GM23338 (cell line): Measurements from ENCODE around the gene CYB5A. TPM values are rescaled to one million over a fixed set of nuclear protein-coding genes. Genes with fewer than 3 reads are reported as not detected.

ENCODE experiments used
- ATAC-seq: fragments of 200-7000 bp; cut with Tn5 transposase; 3 replicates; pipeline ENCODE4 v1.9.1; 2020
- DNase-seq: peaks from one replicate; pipeline ENCODE4 v3.0.0-alpha.2; 2015; ENCODE audit warnings: low spot score
- H2AFZ ChIP-seq: fragments of 200-600 bp; sonication (generic); 2 replicates; pipeline ENCODE4 v1.8.0; 2016; ENCODE audit warnings: antibody characterized with exemption, mild to moderate bottlenecking, moderate library complexity
- H3F3A ChIP-seq: fragments of 200-600 bp; sonication (generic); replicated peaks from 2 replicates; pipeline ENCODE4 v1.8.0; 2017; ENCODE audit warnings: antibody characterized with exemption, mixed run types, low read depth
- H3K27ac ChIP-seq: fragments of 200-600 bp; sonication (generic); 2 replicates; pipeline ENCODE4 v1.6.1; 2016; ENCODE audit warnings: low read depth
- H3K27me3 ChIP-seq: fragments of 200-600 bp; sonication (generic); 2 replicates; pipeline ENCODE4 v1.8.0; 2016; ENCODE audit warnings: mild to moderate bottlenecking, mixed run types, moderate library complexity; ENCODE audit not compliant: insufficient read depth
- H3K36me3 ChIP-seq: fragments of 200-600 bp; sonication (generic); 2 replicates; pipeline ENCODE4 v1.8.0; 2016; ENCODE audit warnings: mild to moderate bottlenecking; ENCODE audit not compliant: insufficient read depth
- H3K4me1 ChIP-seq: fragments of 200-600 bp; sonication (generic); 2 replicates; pipeline ENCODE4 v1.8.0; 2016; ENCODE audit warnings: mild to moderate bottlenecking, moderate library complexity; ENCODE audit not compliant: insufficient read depth
- H3K4me2 ChIP-seq: fragments of 200-600 bp; sonication (generic); 2 replicates; pipeline ENCODE4 v1.7.1; 2017; ENCODE audit warnings: mixed run types
- H3K4me3 ChIP-seq: fragments of 200-600 bp; sonication (generic); 2 replicates; pipeline ENCODE4 v1.6.1; 2016; ENCODE audit warnings: mixed run types
- H3K79me2 ChIP-seq: fragments of 200-600 bp; sonication (generic); replicated peaks from 2 replicates; pipeline ENCODE4 v1.8.0; 2017; ENCODE audit warnings: mild to moderate bottlenecking; ENCODE audit not compliant: insufficient read depth
- H3K9me2 ChIP-seq: fragments of 200-600 bp; sonication (generic); 2 replicates; pipeline ENCODE4 v1.8.0; 2017; ENCODE audit not compliant: insufficient read depth
- H4K20me1 ChIP-seq: fragments of 200-600 bp; sonication (generic); replicated peaks from 2 replicates; pipeline ENCODE4 v1.8.0; 2017; ENCODE audit warnings: mild to moderate bottlenecking; ENCODE audit not compliant: insufficient read depth
- H3K27ac Mint-ChIP-seq: 2 replicates; pipeline ENCODE4 v1.8.0; 2020; ENCODE audit warnings: inconsistent platforms, mild to moderate bottlenecking, moderate library complexity, mixed read lengths
- H3K27me3 Mint-ChIP-seq: 3 replicates; pipeline ENCODE4 v1.8.0; 2022; ENCODE audit warnings: low read depth, mild to moderate bottlenecking, moderate library complexity, mixed read lengths, inconsistent platforms; ENCODE audit not compliant: insufficient read depth, poor library complexity
- H3K36me3 Mint-ChIP-seq: 3 replicates; pipeline ENCODE4 v1.8.0; 2021; ENCODE audit warnings: low read depth, mild to moderate bottlenecking, inconsistent platforms, moderate library complexity, mixed read lengths
- H3K4me1 Mint-ChIP-seq: 3 replicates; pipeline ENCODE4 v1.8.0; 2020; ENCODE audit warnings: mild to moderate bottlenecking, inconsistent platforms, mixed read lengths
- H3K4me3 Mint-ChIP-seq: 3 replicates; pipeline ENCODE4 v1.8.0; 2021; ENCODE audit warnings: moderate library complexity, mild to moderate bottlenecking, inconsistent platforms, mixed read lengths
- H3K9me3 Mint-ChIP-seq: 3 replicates; pipeline ENCODE4 v1.8.0; 2020; ENCODE audit warnings: moderate library complexity, mild to moderate bottlenecking, inconsistent platforms, mixed read lengths
- CREB1 ChIP-seq: fragments of 250-450 bp; sonication (Bioruptor Pico); IDR thresholded peaks from 2 replicates; pipeline ENCODE4 v1.5.0; 2020; ENCODE audit warnings: low read depth, mild to moderate bottlenecking, moderate library complexity
- CTCF ChIP-seq, 2 experiments: fragments of 200-600 bp in 1 of 2; sonication (generic) in 1 of 2; conservative IDR thresholded peaks; 2 replicates each; pipeline versions ENCODE4 v1.5.1 to v1.6.1; 2016 to 2017; ENCODE audit warnings: antibody characterized with exemption in 2 of 2, low read depth in 2 of 2, mild to moderate bottlenecking in 2 of 2, moderate library complexity in 1 of 2
- EZH2 ChIP-seq: fragments of 200-600 bp; sonication (generic); IDR thresholded peaks from one replicate; pipeline ENCODE4 v1.8.0; 2017; ENCODE audit warnings: antibody characterized with exemption, mild to moderate bottlenecking, low read depth; ENCODE audit not compliant: unreplicated experiment
- EZH2phosphoT487 ChIP-seq: fragments of 200-600 bp; sonication (generic); IDR thresholded peaks from one replicate; pipeline ENCODE4 v1.8.1; 2018; ENCODE audit warnings: antibody characterized with exemption; ENCODE audit not compliant: unreplicated experiment
- JUNB ChIP-seq: IDR thresholded peaks from one replicate; pipeline ENCODE4 v1.6.1; 2016; ENCODE audit warnings: antibody characterized with exemption; ENCODE audit not compliant: unreplicated experiment
- NANOG ChIP-seq: IDR thresholded peaks from 2 replicates; pipeline ENCODE4 v1.6.1; 2016; ENCODE audit warnings: antibody characterized with exemption, borderline replicate concordance
- POLR2AphosphoS5 ChIP-seq: IDR thresholded peaks from 2 replicates; pipeline ENCODE4 v1.6.1; 2016; ENCODE audit warnings: antibody characterized with exemption, low read depth
- STAT1 ChIP-seq: IDR thresholded peaks from one replicate; pipeline ENCODE4 v1.6.1; 2016; ENCODE audit warnings: antibody characterized with exemption; ENCODE audit not compliant: unreplicated experiment
- ZNF114 ChIP-seq: fragments of 250-450 bp; sonication (Bioruptor Pico); IDR thresholded peaks from 2 replicates; pipeline ENCODE4 v1.5.0; 2020; ENCODE audit warnings: mild to moderate bottlenecking, moderate library complexity
- ZNF331 ChIP-seq: fragments of 250-450 bp; sonication (Bioruptor Pico); IDR thresholded peaks from 2 replicates; pipeline ENCODE4 v1.5.0; 2020; ENCODE audit warnings: low read depth, mild to moderate bottlenecking, moderate library complexity
- ZNF462 ChIP-seq: fragments of 250-450 bp; sonication (Bioruptor Pico); IDR thresholded peaks from 2 replicates; pipeline ENCODE4 v1.5.0; 2020; ENCODE audit warnings: mild to moderate bottlenecking, moderate library complexity
- polyA plus RNA-seq: library from polyadenylated mRNA; unstranded; fragments of >200 nt; fragmentation: Nextera tagmentation; extraction: Ambion mirVana; gene quantifications from 2 replicates; pipeline ENCODE4 v1.2.1, GENCODE V29; 2016
- total RNA-seq: library from RNA; depleted of rRNA; stranded (reverse); fragments of >200 nt; shearing (Covaris generic); gene quantifications from 2 replicates; pipeline ENCODE4 v1.2.3, GENCODE V29; 2014
- TF ChIP-seq, protein P1 (sequence below): IDR thresholded peaks from 2 replicates; pipeline ENCODE4 v1.6.1; 2016; ENCODE audit warnings: antibody characterized with exemption
- TF ChIP-seq, protein P2 (sequence below): IDR thresholded peaks from one replicate; pipeline ENCODE4 v1.6.1; 2018; ENCODE audit warnings: antibody characterized with exemption; ENCODE audit not compliant: unreplicated experiment

Gene CYB5A
- total and polyA plus RNA-seq, 2 experiments from 2014 or later = 136 to 283 TPM

GRCh38 chr18:74278983-74279382 lies 12.8 kb downstream of the CYB5A start:
- no peak for ATAC-seq
- Mint-ChIP-seq H3K27me3 (peaks cover 14% of the 10 kb centered on the region), H3K4me1 (peaks cover 75% of the 10 kb centered on the region), H3K9me3 (peaks cover 2% of the 10 kb centered on the region; the same call in 2 of the 3 replicates), H3K4me3 (no peak overlapping the region), H3K36me3 (peaks cover 59% of the 10 kb centered on the region), H3K27ac (no peak overlapping the region)
- Histone ChIP-seq H2AFZ (no peak overlapping the region), H3K9me2 (no peaks in the 10 kb centered on the region), H3F3A (peaks cover 6% of the 10 kb centered on the region; the same call in 1 of the 2 replicates), H4K20me1 (peaks cover 6% of the 10 kb centered on the region), H3K27ac (no peak overlapping the region), H3K4me2 (no peak overlapping the region), H3K4me1 (peaks cover 54% of the 10 kb centered on the region), H3K36me3 (no peaks in the 10 kb centered on the region; the same call in 1 of the 2 replicates), H3K27me3 (no peaks in the 10 kb centered on the region), H3K4me3 (no peak overlapping the region), H3K79me2 (peaks cover 99% of the 10 kb centered on the region)
- TF ChIP-seq NANOG (no peak), EZH2 (no peak), STAT1 (no peak), JUNB (no peak), EZH2phosphoT487 (no peak), ZNF462 (CRISPR knock-in tag) (no peak), CREB1 (no peak), ZNF114 (CRISPR knock-in tag) (no peak), ZNF331 (no peak), POLR2AphosphoS5 (no peak), CTCF (conservative IDR thresholded peaks at IDR 0.05; ENCODE audit: low read depth in 2 of 2) (no peak)
- TF ChIP-seq, protein P1, sequence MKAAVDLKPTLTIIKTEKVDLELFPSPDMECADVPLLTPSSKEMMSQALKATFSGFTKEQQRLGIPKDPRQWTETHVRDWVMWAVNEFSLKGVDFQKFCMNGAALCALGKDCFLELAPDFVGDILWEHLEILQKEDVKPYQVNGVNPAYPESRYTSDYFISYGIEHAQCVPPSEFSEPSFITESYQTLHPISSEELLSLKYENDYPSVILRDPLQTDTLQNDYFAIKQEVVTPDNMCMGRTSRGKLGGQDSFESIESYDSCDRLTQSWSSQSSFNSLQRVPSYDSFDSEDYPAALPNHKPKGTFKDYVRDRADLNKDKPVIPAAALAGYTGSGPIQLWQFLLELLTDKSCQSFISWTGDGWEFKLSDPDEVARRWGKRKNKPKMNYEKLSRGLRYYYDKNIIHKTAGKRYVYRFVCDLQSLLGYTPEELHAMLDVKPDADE = no peak
- TF ChIP-seq, protein P2, sequence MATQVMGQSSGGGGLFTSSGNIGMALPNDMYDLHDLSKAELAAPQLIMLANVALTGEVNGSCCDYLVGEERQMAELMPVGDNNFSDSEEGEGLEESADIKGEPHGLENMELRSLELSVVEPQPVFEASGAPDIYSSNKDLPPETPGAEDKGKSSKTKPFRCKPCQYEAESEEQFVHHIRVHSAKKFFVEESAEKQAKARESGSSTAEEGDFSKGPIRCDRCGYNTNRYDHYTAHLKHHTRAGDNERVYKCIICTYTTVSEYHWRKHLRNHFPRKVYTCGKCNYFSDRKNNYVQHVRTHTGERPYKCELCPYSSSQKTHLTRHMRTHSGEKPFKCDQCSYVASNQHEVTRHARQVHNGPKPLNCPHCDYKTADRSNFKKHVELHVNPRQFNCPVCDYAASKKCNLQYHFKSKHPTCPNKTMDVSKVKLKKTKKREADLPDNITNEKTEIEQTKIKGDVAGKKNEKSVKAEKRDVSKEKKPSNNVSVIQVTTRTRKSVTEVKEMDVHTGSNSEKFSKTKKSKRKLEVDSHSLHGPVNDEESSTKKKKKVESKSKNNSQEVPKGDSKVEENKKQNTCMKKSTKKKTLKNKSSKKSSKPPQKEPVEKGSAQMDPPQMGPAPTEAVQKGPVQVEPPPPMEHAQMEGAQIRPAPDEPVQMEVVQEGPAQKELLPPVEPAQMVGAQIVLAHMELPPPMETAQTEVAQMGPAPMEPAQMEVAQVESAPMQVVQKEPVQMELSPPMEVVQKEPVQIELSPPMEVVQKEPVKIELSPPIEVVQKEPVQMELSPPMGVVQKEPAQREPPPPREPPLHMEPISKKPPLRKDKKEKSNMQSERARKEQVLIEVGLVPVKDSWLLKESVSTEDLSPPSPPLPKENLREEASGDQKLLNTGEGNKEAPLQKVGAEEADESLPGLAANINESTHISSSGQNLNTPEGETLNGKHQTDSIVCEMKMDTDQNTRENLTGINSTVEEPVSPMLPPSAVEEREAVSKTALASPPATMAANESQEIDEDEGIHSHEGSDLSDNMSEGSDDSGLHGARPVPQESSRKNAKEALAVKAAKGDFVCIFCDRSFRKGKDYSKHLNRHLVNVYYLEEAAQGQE = no peak
- no peak for DNase-seq
